Erythroblast (primary cell): ENCODE measurements around the gene METTL23.
A peak's percentile ranks its signal among the peaks of the same experiment; 100 is the strongest.

ENCODE experiments used
- DNase-seq, 2 experiments: peaks; one replicate each; lab custom pipeline; 2025; lab: John Stamatoyannopoulos, UW
- GATA1 ChIP-seq: IDR thresholded peaks from 2 replicates; pipeline ENCODE4 v1.6.1; 2011; ENCODE audit warnings: low read depth, mild to moderate bottlenecking, control low read depth, low read length, moderate library complexity
- POLR2A ChIP-seq: IDR thresholded peaks from 2 replicates; pipeline ENCODE4 v1.6.1; 2011; ENCODE audit warnings: mild to moderate bottlenecking, low read length

The METTL23 gene

GRCh38 chr17:76781056-76781982 is 54.7 kb downstream of the METTL23 start:
- TF ChIP-seq GATA1: no peak
- no peak for TF ChIP-seq POLR2A
- peak; percentile 17 to 18 for DNase-seq

GRCh38 chr17:76783146-76783545 is 56.5 kb downstream of the METTL23 start:
- TF ChIP-seq POLR2A (no peak), GATA1 (no peak)
- no peak for DNase-seq
